Testis (tissue), 2 donors: ENCODE results near the gene MAPKAP1.

Experiments used
- POLR2A ChIP-seq: fragments of 450-650 bp; IDR thresholded peaks from one replicate; pipeline ENCODE4 v1.6.1; 2017; ENCODE audit warnings: antibody characterized with exemption, mild to moderate bottlenecking, moderate library complexity
- TF ChIP-seq, protein P1 (sequence below), 3 experiments: fragments of 450-650 bp in 2 of 3; fragments of 200-600 bp in 1 of 3; sonication (generic) in 1 of 3; IDR thresholded peaks; one replicate each; pipeline ENCODE4 v1.5.1; 2016 to 2019; ENCODE audit warnings: antibody characterized with exemption in 3 of 3, mild to moderate bottlenecking in 2 of 3, moderate library complexity in 1 of 3

DNA sequence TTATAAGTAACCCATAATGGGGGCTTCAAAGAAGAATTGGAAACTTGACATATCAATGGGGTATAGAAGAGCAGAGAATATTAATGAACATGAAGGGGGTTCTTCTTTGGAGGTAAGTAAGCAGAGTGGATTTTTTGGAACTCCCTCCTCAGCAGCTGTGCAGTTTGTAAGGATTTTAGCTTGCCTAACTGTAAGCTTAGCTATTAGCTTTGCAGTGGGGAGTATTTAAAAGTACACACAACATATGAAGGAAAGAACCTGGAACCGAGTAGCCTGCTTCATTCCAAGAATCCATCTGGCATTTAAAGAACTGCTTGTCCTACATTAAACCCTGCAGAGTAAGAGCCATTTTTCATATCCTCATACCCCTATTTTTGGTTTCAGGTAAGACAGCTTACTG, 38.0 kb upstream of the MAPKAP1 start:
- TF ChIP-seq, protein P1, sequence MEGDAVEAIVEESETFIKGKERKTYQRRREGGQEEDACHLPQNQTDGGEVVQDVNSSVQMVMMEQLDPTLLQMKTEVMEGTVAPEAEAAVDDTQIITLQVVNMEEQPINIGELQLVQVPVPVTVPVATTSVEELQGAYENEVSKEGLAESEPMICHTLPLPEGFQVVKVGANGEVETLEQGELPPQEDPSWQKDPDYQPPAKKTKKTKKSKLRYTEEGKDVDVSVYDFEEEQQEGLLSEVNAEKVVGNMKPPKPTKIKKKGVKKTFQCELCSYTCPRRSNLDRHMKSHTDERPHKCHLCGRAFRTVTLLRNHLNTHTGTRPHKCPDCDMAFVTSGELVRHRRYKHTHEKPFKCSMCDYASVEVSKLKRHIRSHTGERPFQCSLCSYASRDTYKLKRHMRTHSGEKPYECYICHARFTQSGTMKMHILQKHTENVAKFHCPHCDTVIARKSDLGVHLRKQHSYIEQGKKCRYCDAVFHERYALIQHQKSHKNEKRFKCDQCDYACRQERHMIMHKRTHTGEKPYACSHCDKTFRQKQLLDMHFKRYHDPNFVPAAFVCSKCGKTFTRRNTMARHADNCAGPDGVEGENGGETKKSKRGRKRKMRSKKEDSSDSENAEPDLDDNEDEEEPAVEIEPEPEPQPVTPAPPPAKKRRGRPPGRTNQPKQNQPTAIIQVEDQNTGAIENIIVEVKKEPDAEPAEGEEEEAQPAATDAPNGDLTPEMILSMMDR (IDR thresholded peaks at IDR 0.05), result no peak
- no peak for TF ChIP-seq POLR2A
